K562 (cell line): Measurements from ENCODE around the gene CDIPT. TPM values are rescaled to one million over a fixed set of nuclear protein-coding genes. Genes with fewer than 3 reads are reported as not detected.

Experiments
- ATF1 ChIP-seq, 2 experiments: fragments of 450-650 bp in 1 of 2; IDR thresholded peaks; 2 replicates each; pipeline ENCODE4 v1.6.1; 2016; ENCODE audit warnings: missing compliant biosample characterization in 1 of 2, missing genetic modification characterization in 1 of 2
- CAMTA2 ChIP-seq: fragments of 250-450 bp; sonication (Bioruptor Pico); conservative IDR thresholded peaks from 2 replicates; pipeline ENCODE4 v1.5.1; 2022
- COPS2 ChIP-seq: fragments of 450-650 bp; conservative IDR thresholded peaks from 2 replicates; pipeline ENCODE4 v1.6.1; 2016; ENCODE audit warnings: mild to moderate bottlenecking, moderate library complexity
- DIDO1 ChIP-seq: fragments of 450-650 bp; IDR thresholded peaks from 2 replicates; pipeline ENCODE4 v1.6.1; 2016; ENCODE audit warnings: low read depth, missing biosample characterization, missing genetic modification characterization
- EHMT2 ChIP-seq: fragments of 450-650 bp; IDR thresholded peaks from 2 replicates; pipeline ENCODE4 v1.6.1; 2018; ENCODE audit warnings: antibody characterized with exemption
- ETS2 ChIP-seq: IDR thresholded peaks from 2 replicates; pipeline ENCODE4 v1.6.1; 2016; ENCODE audit warnings: borderline replicate concordance, missing genetic modification characterization, mild to moderate bottlenecking, moderate library complexity, missing compliant biosample characterization; ENCODE audit not compliant: poor library complexity, severe bottlenecking
- HCFC1 ChIP-seq: IDR thresholded peaks from 2 replicates; pipeline ENCODE4 v1.6.1; 2012; ENCODE audit warnings: low read depth, low read length, improper control_type of control experiment
- LARP7 ChIP-seq: fragments of 450-650 bp; IDR thresholded peaks from 2 replicates; pipeline ENCODE4 v1.6.1; 2016
- MTA1 ChIP-seq: fragments of 450-650 bp; IDR thresholded peaks from 2 replicates; pipeline ENCODE4 v1.6.1; 2017; ENCODE audit warnings: borderline replicate concordance
- PHTF2 ChIP-seq: fragments of 250-450 bp; sonication (Bioruptor Pico); IDR thresholded peaks from 2 replicates; pipeline ENCODE4 v1.5.0; 2021; ENCODE audit warnings: mild to moderate bottlenecking
- SIN3A ChIP-seq, 2 experiments: fragments of 150-350 bp in 1 of 2; IDR thresholded peaks; 2 replicates each; pipeline ENCODE4 v1.6.1; 2011 to 2016; ENCODE audit warnings: borderline replicate concordance in 2 of 2, low read depth in 2 of 2, low read length in 2 of 2, mild to moderate bottlenecking in 2 of 2, moderate library complexity in 2 of 2; ENCODE audit not compliant: control insufficient read depth in 1 of 2
- SLC30A9 ChIP-seq: fragments of 250-450 bp; sonication (Bioruptor Pico); IDR thresholded peaks from 2 replicates; pipeline ENCODE4 v1.8.0; 2022; ENCODE audit warnings: mild to moderate bottlenecking, moderate library complexity
- SREBF1 ChIP-seq: fragments of 150-350 bp; IDR thresholded peaks from 2 replicates; pipeline ENCODE4 v1.6.1; 2014; ENCODE audit warnings: antibody characterized with exemption, low read depth, low read length, borderline replicate concordance
- TAF1 ChIP-seq: IDR thresholded peaks from 2 replicates; pipeline ENCODE4 v1.6.1; 2011; ENCODE audit warnings: mild to moderate bottlenecking, low read length, moderate library complexity; ENCODE audit not compliant: insufficient read depth, control insufficient read depth, severe bottlenecking; ENCODE audit errors: extremely low read depth
- XRCC5 ChIP-seq: fragments of 200-400 bp; formaldehyde crosslinking; IDR thresholded peaks from 2 replicates; pipeline ENCODE4 v1.6.1; 2017; ENCODE audit warnings: low read depth, mild to moderate bottlenecking, low read length
- ZKSCAN1 ChIP-seq: fragments of 150-350 bp; IDR thresholded peaks from 2 replicates; pipeline ENCODE4 v1.6.1; 2016; ENCODE audit warnings: low read depth, low read length
- ZNF212 ChIP-seq: fragments of 450-650 bp; formaldehyde crosslinking; IDR thresholded peaks from 2 replicates; pipeline ENCODE4 v1.4.0; 2020; ENCODE audit warnings: mild to moderate bottlenecking
- ZNF217 ChIP-seq: sonication (generic); formaldehyde crosslinking; IDR thresholded peaks from 2 replicates; pipeline ENCODE4 v1.8.0; 2022; ENCODE audit warnings: mild to moderate bottlenecking, missing genetic modification reagents
- ZNF274 ChIP-seq: IDR thresholded peaks from 2 replicates; pipeline ENCODE4 v1.6.1; 2011; ENCODE audit warnings: low read depth, mild to moderate bottlenecking, low read length, moderate library complexity, borderline replicate concordance
- ZNF282 ChIP-seq: sonication (generic); formaldehyde crosslinking; IDR thresholded peaks from 2 replicates; pipeline ENCODE4 v1.8.1; 2023; ENCODE audit warnings: missing genetic modification reagents
- ZNF347 ChIP-seq: fragments of 450-650 bp; formaldehyde crosslinking; IDR thresholded peaks from 2 replicates; pipeline ENCODE4 v1.4.0; 2020; ENCODE audit warnings: low read depth, mild to moderate bottlenecking, moderate library complexity
- ZNF785 ChIP-seq: fragments of 250-450 bp; sonication (Bioruptor Pico); IDR thresholded peaks from 2 replicates; pipeline ENCODE4 v1.4.0; 2020; ENCODE audit warnings: mild to moderate bottlenecking
- polyA plus RNA-seq, 8 experiments: library from polyadenylated mRNA; depleted of rRNA in 4 of 8; stranded (reverse) in 5 of 8; unstranded in 3 of 8; fragments of >200 nt; fragmentation: Nextera tagmentation in 2 of 8; fragmentation: Illumina TruSeq in 1 of 8; extraction: Ambion mirVana in 2 of 8; extraction: Trizol in 1 of 8; gene quantifications; 2 replicates each; pipeline versions ENCODE4 v1.2.1 to v1.2.3, GENCODE V29; 2011 to 2014; ENCODE audit warnings: inconsistent platforms in 1 of 8, missing spikeins in 1 of 8
- total RNA-seq, 7 experiments: library from RNA; depleted of rRNA in 6 of 7; stranded (reverse); fragments of >200 nt in 6 of 7; fragmentation: Illumina TruSeq in 2 of 7; extraction: Trizol in 2 of 7; gene quantifications; 2 replicates each; pipeline versions ENCODE4 v1.2.1 to v1.2.3, GENCODE V29; 2011 to 2021; ENCODE audit warnings: low replicate concordance in 1 of 7
- TF ChIP-seq, protein P1 (sequence below), 3 experiments: fragments of 200-800 bp in 1 of 3; fragments of 250-450 bp in 1 of 3; fragments of 450-650 bp in 1 of 3; sonication (Bioruptor Pico) in 1 of 3; sonication (Bioruptor generic) in 1 of 3; formaldehyde crosslinking in 1 of 3; IDR thresholded peaks; 2 replicates each; pipeline versions ENCODE4 v1.6.1 to v1.8.0; 2016 to 2022; ENCODE audit warnings: mild to moderate bottlenecking in 2 of 3, missing genetic modification characterization in 2 of 3, missing compliant biosample characterization in 1 of 3, moderate library complexity in 1 of 3

The CDIPT gene
- total and polyA plus RNA-seq, 9 of the 15 experiments (the other 6 are each of a cell fraction or from before 2014, with no cell fraction given) = 1.3 to 37.0 (median 23.0) TPM

DNA sequence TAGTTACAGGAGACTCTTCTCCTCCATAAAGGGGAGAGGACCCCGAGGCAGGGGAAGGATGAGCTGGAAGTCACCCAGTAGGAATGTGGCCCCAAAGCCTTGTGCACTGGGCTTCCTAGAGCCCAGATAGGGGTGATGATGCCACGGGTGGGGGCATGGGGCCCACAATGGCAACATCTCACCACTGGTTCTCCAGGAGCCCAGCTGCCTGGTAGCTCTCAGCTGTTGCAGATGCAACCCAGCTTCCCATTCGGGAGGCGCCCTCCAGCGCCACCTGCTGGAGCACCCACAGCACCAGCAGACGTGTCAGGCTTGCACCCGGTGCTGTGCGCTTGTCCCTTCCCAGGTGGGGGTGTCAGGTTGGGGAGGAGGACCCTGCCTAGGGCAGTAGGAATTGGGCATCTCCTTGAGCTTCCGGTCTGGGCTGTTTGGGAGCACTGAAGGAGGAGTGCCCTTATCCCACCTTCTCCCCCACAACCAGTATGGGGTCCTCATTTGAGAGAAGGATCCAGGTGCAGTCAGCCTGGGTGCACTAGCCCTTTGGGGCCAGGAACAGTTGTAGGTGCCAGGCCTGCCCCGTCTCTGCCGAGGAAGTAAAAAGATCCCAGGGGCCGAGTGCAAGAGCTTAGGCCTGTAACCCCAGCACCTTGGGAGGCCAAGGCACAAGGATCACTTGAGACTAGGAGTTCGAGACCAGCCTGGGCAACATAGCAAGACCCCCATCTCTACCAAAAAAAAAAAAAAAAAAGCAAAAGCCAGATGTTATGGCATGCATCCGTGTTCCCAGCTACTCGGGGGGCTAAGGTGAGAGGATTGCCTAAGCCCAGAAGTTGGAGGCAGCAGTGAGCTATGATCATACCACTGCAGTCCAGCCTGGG lies 14.4 kb downstream of the CDIPT start (continued):
- no peak for TF ChIP-seq ETS2 (tag)
- no peak for TF ChIP-seq CAMTA2
- TF ChIP-seq MTA1 = no peak
- TF ChIP-seq SIN3A (IDR thresholded peaks at IDR 0.05; ENCODE audit: borderline replicate concordance in 2 of 2, control insufficient read depth in 1 of 2, low read depth in 2 of 2, low read length in 2 of 2) = no peak
- TF ChIP-seq ZKSCAN1 = no peak
- no peak for TF ChIP-seq ATF1 (CRISPR knock-in tag; IDR thresholded peaks at IDR 0.05)
- peak; percentile 44 for TF ChIP-seq ATF1 (tag; IDR thresholded peaks at IDR 0.05)
- no peak for TF ChIP-seq EHMT2
- TF ChIP-seq DIDO1 = no peak
- no peak for TF ChIP-seq SLC30A9 (CRISPR knock-in tag)
- TF ChIP-seq ZNF274 = no peak
- 0 out of 2 replicates have a peak, but pooled peaks have one; percentile 39 for TF ChIP-seq XRCC5
- TF ChIP-seq COPS2 = no peak
- TF ChIP-seq ZNF217 (CRISPR knock-in tag) = no peak
- no peak for TF ChIP-seq PHTF2 (CRISPR knock-in tag)
- TF ChIP-seq ZNF785 (CRISPR knock-in tag) = no peak
- no peak for TF ChIP-seq ZNF282 (CRISPR knock-in tag)
- no peak for TF ChIP-seq TAF1
- TF ChIP-seq, protein P1, sequence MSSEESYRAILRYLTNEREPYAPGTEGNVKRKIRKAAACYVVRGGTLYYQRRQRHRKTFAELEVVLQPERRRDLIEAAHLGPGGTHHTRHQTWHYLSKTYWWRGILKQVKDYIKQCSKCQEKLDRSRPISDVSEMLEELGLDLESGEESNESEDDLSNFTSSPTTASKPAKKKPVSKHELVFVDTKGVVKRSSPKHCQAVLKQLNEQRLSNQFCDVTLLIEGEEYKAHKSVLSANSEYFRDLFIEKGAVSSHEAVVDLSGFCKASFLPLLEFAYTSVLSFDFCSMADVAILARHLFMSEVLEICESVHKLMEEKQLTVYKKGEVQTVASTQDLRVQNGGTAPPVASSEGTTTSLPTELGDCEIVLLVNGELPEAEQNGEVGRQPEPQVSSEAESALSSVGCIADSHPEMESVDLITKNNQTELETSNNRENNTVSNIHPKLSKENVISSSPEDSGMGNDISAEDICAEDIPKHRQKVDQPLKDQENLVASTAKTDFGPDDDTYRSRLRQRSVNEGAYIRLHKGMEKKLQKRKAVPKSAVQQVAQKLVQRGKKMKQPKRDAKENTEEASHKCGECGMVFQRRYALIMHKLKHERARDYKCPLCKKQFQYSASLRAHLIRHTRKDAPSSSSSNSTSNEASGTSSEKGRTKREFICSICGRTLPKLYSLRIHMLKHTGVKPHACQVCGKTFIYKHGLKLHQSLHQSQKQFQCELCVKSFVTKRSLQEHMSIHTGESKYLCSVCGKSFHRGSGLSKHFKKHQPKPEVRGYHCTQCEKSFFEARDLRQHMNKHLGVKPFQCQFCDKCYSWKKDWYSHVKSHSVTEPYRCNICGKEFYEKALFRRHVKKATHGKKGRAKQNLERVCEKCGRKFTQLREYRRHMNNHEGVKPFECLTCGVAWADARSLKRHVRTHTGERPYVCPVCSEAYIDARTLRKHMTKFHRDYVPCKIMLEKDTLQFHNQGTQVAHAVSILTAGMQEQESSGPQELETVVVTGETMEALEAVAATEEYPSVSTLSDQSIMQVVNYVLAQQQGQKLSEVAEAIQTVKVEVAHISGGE (CRISPR knock-in tag; IDR thresholded peaks at IDR 0.05) = no peak
- TF ChIP-seq ZNF347 (CRISPR knock-in tag) = no peak
- TF ChIP-seq SREBF1 = no peak
- TF ChIP-seq LARP7 = no peak
- TF ChIP-seq HCFC1 = no peak
- no peak for TF ChIP-seq ZNF212
